Right lobe of liver (tissue), 6 donors: ENCODE data around the gene LRIT2. TPM values are rescaled to one million over a fixed set of nuclear protein-coding genes. Genes with fewer than 3 reads are reported as not detected.

Experiments used
- ATAC-seq, 4 donors: fragments of 200-7000 bp; cut with Tn5 transposase; one replicate each; pipeline ENCODE4 v1.9.1; 2020; ENCODE audit warnings: mild to moderate bottlenecking in 4 of 4, moderate library complexity in 4 of 4
- DNase-seq, 3 donors: peaks; one replicate each; pipeline ENCODE4 v3.0.0-alpha.2; 2020
- H3K27ac ChIP-seq, 3 donors: fragments of 200-600 bp; one replicate each; pipeline ENCODE4 v1.8.0; 2022
- H3K27me3 ChIP-seq, 2 donors: fragments of 200-600 bp; one replicate each; pipeline ENCODE4 v1.8.0; 2022
- H3K36me3 ChIP-seq, 4 donors: fragments of 200-600 bp; sonication (generic) in 1 of 4; one replicate each; pipeline versions ENCODE4 v1.5.1 to v1.8.0; 2017 to 2022; ENCODE audit warnings: control low read depth in 1 of 4
- H3K4me1 ChIP-seq, 4 donors: fragments of 200-600 bp; sonication (generic) in 1 of 4; one replicate each; pipeline versions ENCODE4 v1.5.1 to v1.8.0; 2017 to 2022; ENCODE audit warnings: control low read depth in 1 of 4
- H3K4me3 ChIP-seq, 3 donors: fragments of 200-600 bp; one replicate each; pipeline ENCODE4 v1.8.0; 2022
- H3K9me3 ChIP-seq, 4 donors: fragments of 200-600 bp; sonication (generic) in 1 of 4; one replicate each; pipeline versions ENCODE4 v1.5.1 to v1.8.0; 2017 to 2022; ENCODE audit warnings: control low read depth in 1 of 4
- POLR2A ChIP-seq: fragments of 450-650 bp; IDR thresholded peaks from one replicate; pipeline ENCODE4 v1.6.1; 2017; ENCODE audit warnings: antibody characterized with exemption, mild to moderate bottlenecking
- WGBS: methylation state at CpG from one replicate; pipeline ENCODE4 v1.1.6; 2018; ENCODE audit warnings: low coverage, low lambda C conversion rate; ENCODE audit not compliant: insufficient coverage; ENCODE audit errors: missing lambda C conversion rate; 5-methylcytosine and 5-hydroxymethylcytosine counted together
- intact Hi-C, 2 donors: fragments of 100-400 bp; cut with DNase I; formaldehyde crosslinking; loops; one replicate each; pipeline versions ENCODE4 v1.11.2 to v1.14.1; 2022
- total RNA-seq, 6 experiments: library from RNA; depleted of rRNA in 2 of 6; stranded (reverse); fragments of >200 nt in 2 of 6; fragmentation: NEBNext Ultra II Directional in 3 of 6; extraction: Animal tissue kit (Norgen Biotek cat#: 25700) in 3 of 6; gene quantifications; one replicate each; pipeline versions ENCODE4 v1.1.0 to v1.2.4, GENCODE V29; 2016 to 2023
- TF ChIP-seq, protein P1 (sequence below), 4 donors: fragments of 200-600 bp in 3 of 4; fragments of 450-650 bp in 1 of 4; IDR thresholded peaks; one replicate each; pipeline versions ENCODE4 v1.5.1 to v1.8.0; 2016 to 2022; ENCODE audit warnings: antibody characterized with exemption in 4 of 4, mild to moderate bottlenecking in 2 of 4
- donor health status: DM: no; HTN: yes; CAD: no.
- donor health status: DM: no; HTN: no; CAD: no.
- donor health status: DM: no; HTN: no; CAD: no.
- donor health status: DM: no; HTN: yes; CAD: no.
- donor health status: DM: no; HTN: yes; CAD: no.

The LRIT2 gene
- total RNA-seq, 6 experiments from 2014 or later, result not detected

DNA sequence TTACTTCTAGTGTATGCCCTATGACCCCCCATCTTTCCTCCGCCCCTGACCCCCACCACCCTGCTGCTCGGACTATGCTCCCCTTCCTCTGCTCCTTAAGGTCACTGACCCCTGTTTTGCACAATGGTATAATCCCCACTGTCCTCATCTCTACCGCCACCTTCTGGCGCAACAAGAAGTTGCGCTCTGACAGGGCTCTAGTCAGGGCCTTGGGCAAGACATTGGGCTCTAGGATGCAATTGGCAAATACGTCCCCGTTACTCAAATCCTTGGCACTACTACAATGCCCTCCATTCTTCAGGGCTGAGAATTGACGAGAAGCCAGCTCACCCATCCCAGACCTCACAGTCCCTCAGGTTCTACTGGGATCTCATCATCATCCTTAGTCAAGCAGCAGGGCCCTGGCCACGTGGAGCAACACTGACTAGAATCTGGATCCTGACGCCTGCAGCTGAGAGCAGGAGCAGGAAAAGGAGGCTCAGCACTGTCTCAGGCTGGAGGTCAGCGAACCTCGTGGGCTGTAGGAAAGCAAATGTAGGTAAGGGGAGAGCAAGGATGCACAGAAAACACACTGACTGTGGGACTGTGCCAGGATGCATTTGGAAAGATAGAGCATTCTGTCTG lies 10.6 kb downstream of the LRIT2 start:
- WGBS, result 35% methylated on average over 7 of the region's 12 CpGs
- ATAC-seq, result peak in 3 of 4 donors; percentile 33 to 83 (median 37)
- Histone ChIP-seq H3K27me3 (no peaks in the 10 kb centered on the region), H3K36me3 (no peaks in the 10 kb centered on the region), H3K4me3 (no peak overlapping the region), H3K4me1 (no peaks in the 10 kb centered on the region), H3K27ac (no peak overlapping the region), H3K9me3 (no peaks in the 10 kb centered on the region)
- intact Hi-C loops, result no loop called here
- DNase-seq, result no peak
- TF ChIP-seq POLR2A, result no peak
- TF ChIP-seq, protein P1, sequence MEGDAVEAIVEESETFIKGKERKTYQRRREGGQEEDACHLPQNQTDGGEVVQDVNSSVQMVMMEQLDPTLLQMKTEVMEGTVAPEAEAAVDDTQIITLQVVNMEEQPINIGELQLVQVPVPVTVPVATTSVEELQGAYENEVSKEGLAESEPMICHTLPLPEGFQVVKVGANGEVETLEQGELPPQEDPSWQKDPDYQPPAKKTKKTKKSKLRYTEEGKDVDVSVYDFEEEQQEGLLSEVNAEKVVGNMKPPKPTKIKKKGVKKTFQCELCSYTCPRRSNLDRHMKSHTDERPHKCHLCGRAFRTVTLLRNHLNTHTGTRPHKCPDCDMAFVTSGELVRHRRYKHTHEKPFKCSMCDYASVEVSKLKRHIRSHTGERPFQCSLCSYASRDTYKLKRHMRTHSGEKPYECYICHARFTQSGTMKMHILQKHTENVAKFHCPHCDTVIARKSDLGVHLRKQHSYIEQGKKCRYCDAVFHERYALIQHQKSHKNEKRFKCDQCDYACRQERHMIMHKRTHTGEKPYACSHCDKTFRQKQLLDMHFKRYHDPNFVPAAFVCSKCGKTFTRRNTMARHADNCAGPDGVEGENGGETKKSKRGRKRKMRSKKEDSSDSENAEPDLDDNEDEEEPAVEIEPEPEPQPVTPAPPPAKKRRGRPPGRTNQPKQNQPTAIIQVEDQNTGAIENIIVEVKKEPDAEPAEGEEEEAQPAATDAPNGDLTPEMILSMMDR (IDR thresholded peaks at IDR 0.05), result peak in 1 of 4 donors; percentile 33

DNA sequence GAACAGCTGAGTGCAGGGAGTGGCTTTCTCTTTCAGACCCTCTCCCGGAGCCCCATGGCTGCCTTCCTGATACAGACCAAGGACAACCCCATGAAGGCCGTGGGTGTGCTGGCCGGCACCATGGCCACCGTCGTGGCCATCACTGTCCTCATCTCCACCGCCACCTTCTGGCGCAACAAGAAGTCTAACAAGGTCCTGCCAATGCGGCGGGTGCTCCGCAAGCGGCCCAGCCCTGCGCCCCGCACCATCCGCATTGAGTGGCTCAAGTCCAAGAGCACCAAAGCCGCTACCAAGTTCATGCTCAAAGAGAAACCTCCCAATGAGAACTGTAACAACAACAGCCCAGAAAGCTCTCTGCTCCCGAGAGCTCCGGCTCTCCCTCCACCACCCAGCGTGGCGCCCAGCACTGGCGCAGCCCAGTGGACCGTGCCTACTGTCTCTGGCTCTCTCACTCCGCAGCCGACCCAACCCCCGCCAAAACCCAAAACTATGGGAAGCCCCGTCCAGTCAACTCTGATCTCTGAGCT lies 11.2 kb downstream of the LRIT2 start:
- intact Hi-C loops, result no loop called here
- Histone ChIP-seq H3K9me3 (no peaks in the 10 kb centered on the region), H3K27me3 (no peaks in the 10 kb centered on the region), H3K4me3 (no peak overlapping the region), H3K27ac (no peak overlapping the region), H3K36me3 (no peaks in the 10 kb centered on the region), H3K4me1 (no peaks in the 10 kb centered on the region)
- ATAC-seq, result peak in 2 of 4 donors; percentile 15 to 20
- 69% methylated on average over 3 of the region's 25 CpGs for WGBS
- TF ChIP-seq POLR2A, result no peak
- TF ChIP-seq, protein P1 (IDR thresholded peaks at IDR 0.05), result no peak
- no peak for DNase-seq

DNA sequence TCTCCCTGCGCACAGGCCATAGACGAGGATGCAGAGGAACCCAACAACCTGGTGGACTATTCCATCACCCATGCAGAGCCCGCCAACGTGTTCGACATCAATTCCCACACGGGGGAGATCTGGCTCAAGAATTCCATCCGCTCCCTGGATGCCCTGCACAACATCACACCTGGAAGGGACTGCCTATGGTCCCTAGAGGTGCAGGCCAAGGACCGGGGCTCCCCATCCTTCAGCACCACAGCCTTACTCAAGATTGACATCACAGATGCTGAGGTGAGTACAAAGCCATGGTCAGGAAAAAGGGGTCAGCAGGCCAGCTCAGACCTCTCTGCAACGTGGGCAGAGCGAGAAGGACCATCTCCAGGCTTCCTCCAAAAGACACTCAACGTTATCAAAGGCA lies 12.3 kb downstream of the LRIT2 start:
- ATAC-seq (no peak), DNase-seq (no peak)
- no peaks in the 10 kb centered on the region for H3K9me3 ChIP-seq
- H3K27ac ChIP-seq, result no peak overlapping the region
- no peak overlapping the region for H3K4me3 ChIP-seq
- H3K36me3 ChIP-seq, result no peaks in the 10 kb centered on the region
- WGBS, result 88% methylated on average over 11 of the region's 11 CpGs
- H3K27me3 ChIP-seq, result no peaks in the 10 kb centered on the region
- H3K4me1 ChIP-seq, result no peaks in the 10 kb centered on the region
- TF ChIP-seq, protein P1 (IDR thresholded peaks at IDR 0.05), result no peak
- no peak for TF ChIP-seq POLR2A
- intact Hi-C loops, result no loop called here

DNA sequence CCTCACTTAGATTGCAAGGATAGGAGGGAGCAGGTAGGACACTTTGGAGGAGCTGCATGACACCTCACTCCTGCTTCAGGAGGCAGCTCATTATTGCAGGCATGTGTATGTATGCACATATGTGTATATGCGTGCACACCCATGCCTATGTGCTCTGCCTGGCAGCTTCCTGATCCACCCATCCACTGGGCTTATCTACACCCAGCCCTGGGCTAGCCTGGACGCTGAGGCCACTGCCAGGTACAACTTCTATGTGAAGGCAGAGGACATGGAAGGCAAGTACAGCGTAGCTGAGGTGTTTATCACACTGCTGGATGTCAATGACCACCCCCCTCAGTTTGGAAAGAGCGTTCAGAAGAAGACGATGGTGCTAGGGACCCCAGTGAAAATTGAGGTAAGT lies 13.3 kb downstream of the LRIT2 start:
- no peaks in the 10 kb centered on the region for H3K36me3 ChIP-seq
- no peaks in the 10 kb centered on the region for H3K4me1 ChIP-seq
- no peaks in the 10 kb centered on the region for H3K27me3 ChIP-seq
- peak in 1 of 4 donors; percentile 13 for ATAC-seq
- intact Hi-C loops, result no loop called here
- no peak overlapping the region for H3K27ac ChIP-seq
- TF ChIP-seq, protein P1 (IDR thresholded peaks at IDR 0.05), result no peak
- TF ChIP-seq POLR2A, result no peak
- H3K9me3 ChIP-seq, result no peaks in the 10 kb centered on the region
- DNase-seq, result no peak
- 60% methylated on average over 4 of the region's 5 CpGs for WGBS
- H3K4me3 ChIP-seq, result no peak overlapping the region
